HG03520 (cell line): ENCODE measurements around the gene ZCCHC7.
"Not testable (repeated sequence)": the region's sequence is repeated elsewhere in the genome, so short reads cannot be mapped to it uniquely, and the experiment has no call there.

Experiments
- ATAC-seq: cut with Tn5 transposase; IDR thresholded peaks from one replicate; pipeline ENCODE4 v1.9.1; 2021; ENCODE audit warnings: mild to moderate bottlenecking, moderate library complexity; ENCODE audit not compliant: unreplicated experiment

Gene ZCCHC7

GRCh38 chr9:37119907-37120842, at the start of gene ZCCHC7:
ZCCHC7 (plus strand) TSS chr9:37120574.
- ATAC-seq, result peak; percentile 84

GRCh38 chr9:37074790-37075189, 45.6 kb upstream of the ZCCHC7 start:
- ATAC-seq, result not testable (repeated sequence)

- peak; percentile 81 for ATAC-seq
Observed at GRCh38 chr9:37079370-37080164, 40.8 kb upstream of the ZCCHC7 start.

GRCh38 chr9:37080165-37080628, 40.2 kb upstream of the ZCCHC7 start:
- peak; percentile 22 for ATAC-seq

- not testable (repeated sequence) for ATAC-seq
Observed at GRCh38 chr9:37081507-37081906, 38.9 kb upstream of the ZCCHC7 start.

GRCh38 chr9:37082214-37082765, 38.1 kb upstream of the ZCCHC7 start:
- no peak for ATAC-seq

- ATAC-seq, result no peak
Observed at GRCh38 chr9:37083654-37084053, 36.7 kb upstream of the ZCCHC7 start.

GRCh38 chr9:37085233-37085632, 35.1 kb upstream of the ZCCHC7 start:
- ATAC-seq, result no peak

- not testable (repeated sequence) for ATAC-seq
Observed at GRCh38 chr9:37092714-37093295, 27.6 kb upstream of the ZCCHC7 start.

- ATAC-seq, result no peak
Observed at GRCh38 chr9:37094751-37095150, 25.6 kb upstream of the ZCCHC7 start.

GRCh38 chr9:37096628-37097027, 23.7 kb upstream of the ZCCHC7 start:
- no peak for ATAC-seq

GRCh38 chr9:37097294-37097693, 23.1 kb upstream of the ZCCHC7 start:
- no peak for ATAC-seq

- ATAC-seq, result no peak
Observed at GRCh38 chr9:37100327-37100726, 20.0 kb upstream of the ZCCHC7 start.

GRCh38 chr9:37100741-37101140, 19.6 kb upstream of the ZCCHC7 start:
- no peak for ATAC-seq

GRCh38 chr9:37102486-37102885, 17.9 kb upstream of the ZCCHC7 start:
- ATAC-seq, result no peak

- no peak for ATAC-seq
Observed at GRCh38 chr9:37104183-37104889, 16.0 kb upstream of the ZCCHC7 start.

- no peak for ATAC-seq
Observed at GRCh38 chr9:37105234-37105633, 15.1 kb upstream of the ZCCHC7 start.

GRCh38 chr9:37107701-37108100, 12.7 kb upstream of the ZCCHC7 start:
- no peak for ATAC-seq

- not testable (repeated sequence) for ATAC-seq
Observed at GRCh38 chr9:37114442-37114841, 5.9 kb upstream of the ZCCHC7 start.

GRCh38 chr9:37117956-37118355, 2.4 kb upstream of the ZCCHC7 start:
- ATAC-seq, result no peak
